K562 (cell line): Measurements from ENCODE around the gene SKIL. TPM values are rescaled to one million over a fixed set of nuclear protein-coding genes. Genes with fewer than 3 reads are reported as not detected.
A peak's percentile ranks its signal among the peaks of the same experiment; 100 is the strongest.

Experiments
- ZBTB7A ChIP-seq: IDR thresholded peaks from 2 replicates; pipeline ENCODE4 v1.6.1; 2011; ENCODE audit warnings: low read depth, mild to moderate bottlenecking, low read length, moderate library complexity, borderline replicate concordance; ENCODE audit not compliant: control insufficient read depth
- polyA plus RNA-seq, 8 experiments: library from polyadenylated mRNA; depleted of rRNA in 4 of 8; stranded (reverse) in 5 of 8; unstranded in 3 of 8; fragments of >200 nt; fragmentation: Nextera tagmentation in 2 of 8; fragmentation: Illumina TruSeq in 1 of 8; extraction: Ambion mirVana in 2 of 8; extraction: Trizol in 1 of 8; gene quantifications; 2 replicates each; pipeline versions ENCODE4 v1.2.1 to v1.2.3, GENCODE V29; 2011 to 2014; ENCODE audit warnings: inconsistent platforms in 1 of 8, missing spikeins in 1 of 8
- total RNA-seq, 7 experiments: library from RNA; depleted of rRNA in 6 of 7; stranded (reverse); fragments of >200 nt in 6 of 7; fragmentation: Illumina TruSeq in 2 of 7; extraction: Trizol in 2 of 7; gene quantifications; 2 replicates each; pipeline versions ENCODE4 v1.2.1 to v1.2.3, GENCODE V29; 2011 to 2021; ENCODE audit warnings: low replicate concordance in 1 of 7
- TF ChIP-seq, protein P1 (sequence below), 2 experiments: fragments of 450-650 bp in 1 of 2; sonication (generic) in 1 of 2; formaldehyde crosslinking in 1 of 2; IDR thresholded peaks; 2 replicates each; pipeline versions ENCODE4 v1.7.1 to v1.9.0; 2016 to 2022; ENCODE audit warnings: inconsistent platforms in 1 of 2, mild to moderate bottlenecking in 1 of 2, missing genetic modification reagents in 1 of 2
- TF ChIP-seq, protein P2 (sequence below): fragments of 450-650 bp; formaldehyde crosslinking; IDR thresholded peaks from 2 replicates; pipeline ENCODE4 v1.4.0; 2020; ENCODE audit warnings: mild to moderate bottlenecking, moderate library complexity

Gene SKIL
- total and polyA plus RNA-seq, 9 of the 15 experiments (the other 6 are each of a cell fraction or from before 2014, with no cell fraction given) = 4.3 to 19.1 (median 9.7) TPM

DNA sequence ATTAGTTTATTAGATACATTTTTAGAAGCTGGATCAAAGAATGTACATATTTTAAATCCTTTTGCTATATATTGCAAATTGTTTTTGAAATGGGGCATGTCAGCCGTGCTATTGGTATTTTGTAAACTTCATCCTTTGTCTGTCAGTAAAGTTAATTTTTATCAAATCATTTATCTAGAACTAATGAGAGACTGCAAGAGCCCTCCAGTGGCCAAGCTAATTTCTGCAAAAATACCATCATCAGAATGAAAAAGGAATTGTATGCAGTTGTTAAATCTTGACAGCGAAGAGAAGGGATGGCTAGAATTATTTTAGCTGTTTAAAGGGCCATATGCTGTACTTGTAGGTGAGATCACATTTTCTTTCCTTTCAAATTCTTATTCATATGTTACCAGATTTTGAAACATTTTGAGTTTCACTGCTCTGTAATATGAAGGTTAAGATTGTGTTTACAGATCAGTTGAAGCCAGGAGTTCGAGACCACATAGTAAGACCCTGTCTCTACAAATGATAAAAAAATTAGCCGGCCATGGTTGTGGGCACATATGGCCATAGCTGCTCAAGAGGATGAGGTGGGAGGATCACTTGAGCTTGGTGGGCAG lies 53.0 kb downstream of the SKIL start (continued):
- TF ChIP-seq, protein P1, sequence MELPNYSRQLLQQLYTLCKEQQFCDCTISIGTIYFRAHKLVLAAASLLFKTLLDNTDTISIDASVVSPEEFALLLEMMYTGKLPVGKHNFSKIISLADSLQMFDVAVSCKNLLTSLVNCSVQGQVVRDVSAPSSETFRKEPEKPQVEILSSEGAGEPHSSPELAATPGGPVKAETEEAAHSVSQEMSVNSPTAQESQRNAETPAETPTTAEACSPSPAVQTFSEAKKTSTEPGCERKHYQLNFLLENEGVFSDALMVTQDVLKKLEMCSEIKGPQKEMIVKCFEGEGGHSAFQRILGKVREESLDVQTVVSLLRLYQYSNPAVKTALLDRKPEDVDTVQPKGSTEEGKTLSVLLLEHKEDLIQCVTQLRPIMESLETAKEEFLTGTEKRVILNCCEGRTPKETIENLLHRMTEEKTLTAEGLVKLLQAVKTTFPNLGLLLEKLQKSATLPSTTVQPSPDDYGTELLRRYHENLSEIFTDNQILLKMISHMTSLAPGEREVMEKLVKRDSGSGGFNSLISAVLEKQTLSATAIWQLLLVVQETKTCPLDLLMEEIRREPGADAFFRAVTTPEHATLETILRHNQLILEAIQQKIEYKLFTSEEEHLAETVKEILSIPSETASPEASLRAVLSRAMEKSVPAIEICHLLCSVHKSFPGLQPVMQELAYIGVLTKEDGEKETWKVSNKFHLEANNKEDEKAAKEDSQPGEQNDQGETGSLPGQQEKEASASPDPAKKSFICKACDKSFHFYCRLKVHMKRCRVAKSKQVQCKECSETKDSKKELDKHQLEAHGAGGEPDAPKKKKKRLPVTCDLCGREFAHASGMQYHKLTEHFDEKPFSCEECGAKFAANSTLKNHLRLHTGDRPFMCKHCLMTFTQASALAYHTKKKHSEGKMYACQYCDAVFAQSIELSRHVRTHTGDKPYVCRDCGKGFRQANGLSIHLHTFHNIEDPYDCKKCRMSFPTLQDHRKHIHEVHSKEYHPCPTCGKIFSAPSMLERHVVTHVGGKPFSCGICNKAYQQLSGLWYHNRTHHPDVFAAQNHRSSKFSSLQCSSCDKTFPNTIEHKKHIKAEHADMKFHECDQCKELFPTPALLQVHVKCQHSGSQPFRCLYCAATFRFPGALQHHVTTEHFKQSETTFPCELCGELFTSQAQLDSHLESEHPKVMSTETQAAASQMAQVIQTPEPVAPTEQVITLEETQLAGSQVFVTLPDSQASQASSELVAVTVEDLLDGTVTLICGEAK (IDR thresholded peaks at IDR 0.05) = peak; percentile 66; the same call in 1 of the 2 replicates
- TF ChIP-seq, protein P1 (CRISPR knock-in tag; IDR thresholded peaks at IDR 0.05) = no peak
- TF ChIP-seq, protein P2, sequence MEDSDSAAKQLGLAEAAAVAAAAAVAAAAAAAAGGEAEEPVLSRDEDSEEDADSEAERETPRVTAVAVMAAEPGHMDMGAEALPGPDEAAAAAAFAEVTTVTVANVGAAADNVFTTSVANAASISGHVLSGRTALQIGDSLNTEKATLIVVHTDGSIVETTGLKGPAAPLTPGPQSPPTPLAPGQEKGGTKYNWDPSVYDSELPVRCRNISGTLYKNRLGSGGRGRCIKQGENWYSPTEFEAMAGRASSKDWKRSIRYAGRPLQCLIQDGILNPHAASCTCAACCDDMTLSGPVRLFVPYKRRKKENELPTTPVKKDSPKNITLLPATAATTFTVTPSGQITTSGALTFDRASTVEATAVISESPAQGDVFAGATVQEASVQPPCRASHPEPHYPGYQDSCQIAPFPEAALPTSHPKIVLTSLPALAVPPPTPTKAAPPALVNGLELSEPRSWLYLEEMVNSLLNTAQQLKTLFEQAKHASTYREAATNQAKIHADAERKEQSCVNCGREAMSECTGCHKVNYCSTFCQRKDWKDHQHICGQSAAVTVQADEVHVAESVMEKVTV (CRISPR knock-in tag) = peak; percentile 81
- no peak for TF ChIP-seq ZBTB7A
